Stimulated activated CD8-positive, alpha-beta memory T cell treated with anti-CD3 and anti-CD28 coated beads, Interleukin-15, amount 100 ng/mL, for 1 hour (primary cell): ENCODE measurements around the gene CTBP2.

Experiments used
- DNase-seq: peaks from one replicate; pipeline ENCODE4 v3.0.0-alpha.2; 2020; ENCODE audit warnings: low read depth

The CTBP2 gene

GRCh38 chr10:125024497-125025234 is 135.7 kb downstream of the CTBP2 start:
- no peak for DNase-seq

- DNase-seq: no peak
Observed at GRCh38 chr10:125023862-125024496, 136.4 kb downstream of the CTBP2 start.

- DNase-seq: no peak
Observed at GRCh38 chr10:125023255-125023654, 137.1 kb downstream of the CTBP2 start.

GRCh38 chr10:125022671-125023070 is 137.7 kb downstream of the CTBP2 start:
- no peak for DNase-seq

- no peak for DNase-seq
Observed at GRCh38 chr10:125021686-125022344, 138.5 kb downstream of the CTBP2 start.

GRCh38 chr10:125020871-125021270 is 139.5 kb downstream of the CTBP2 start:
- no peak for DNase-seq

GRCh38 chr10:125020386-125020785 is 140.0 kb downstream of the CTBP2 start:
- no peak for DNase-seq

- DNase-seq: no peak
Observed at GRCh38 chr10:125018576-125019143, 141.7 kb downstream of the CTBP2 start.

- DNase-seq: no peak
Observed at GRCh38 chr10:125017547-125018298, 142.6 kb downstream of the CTBP2 start.

GRCh38 chr10:125016611-125017202 is 143.7 kb downstream of the CTBP2 start:
- DNase-seq: no peak

- no peak for DNase-seq
Observed at GRCh38 chr10:125016123-125016522, 144.2 kb downstream of the CTBP2 start.

- DNase-seq: peak; percentile 4
Observed at GRCh38 chr10:125015356-125015944, 144.9 kb downstream of the CTBP2 start.

- no peak for DNase-seq
Observed at GRCh38 chr10:125014836-125015355, 145.5 kb downstream of the CTBP2 start.

GRCh38 chr10:125014086-125014830 is 146.1 kb downstream of the CTBP2 start:
- no peak for DNase-seq

GRCh38 chr10:125013529-125013872 is 146.9 kb downstream of the CTBP2 start:
- no peak for DNase-seq

GRCh38 chr10:125012851-125013528 is 147.4 kb downstream of the CTBP2 start:
- no peak for DNase-seq

GRCh38 chr10:125011926-125012705 is 148.2 kb downstream of the CTBP2 start:
- DNase-seq: no peak

- no peak for DNase-seq
Observed at GRCh38 chr10:125011171-125011925, 149.0 kb downstream of the CTBP2 start.
